CD4-positive, alpha-beta T cell treated with Interleukin-17A for 4 hours (primary cell): ENCODE results near the gene KIAA0513.
A peak's percentile ranks its signal among the peaks of the same experiment; 100 is the strongest.
"Not testable (repeated sequence)": the region's sequence is repeated elsewhere in the genome, so short reads cannot be mapped to it uniquely, and the experiment has no call there.

Experiments used
- DNase-seq: peaks from one replicate; pipeline ENCODE4 v3.0.0-alpha.2; 2020; ENCODE audit warnings: mixed read lengths

KIAA0513 gene

DNA sequence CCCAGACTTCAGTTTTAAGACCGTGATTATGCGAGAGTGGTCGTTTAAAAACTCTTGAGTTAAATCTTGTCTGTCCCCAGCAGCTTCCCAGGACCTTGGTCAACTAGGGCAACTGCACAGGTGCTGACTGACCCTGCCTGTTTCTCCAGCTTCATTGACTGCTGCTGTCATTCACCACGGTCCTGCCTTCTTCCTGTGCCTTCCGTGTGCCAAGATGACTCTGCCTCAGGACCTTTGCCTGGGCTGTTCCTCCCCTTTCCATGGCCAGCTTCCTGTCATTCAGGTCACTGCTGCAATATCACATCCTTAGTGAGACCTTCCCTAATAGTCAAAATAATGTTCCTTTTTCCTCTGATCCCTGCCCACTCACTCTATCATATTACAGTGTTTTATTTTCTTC lies 3.9 kb downstream of the KIAA0513 start:
- no peak for DNase-seq

DNA sequence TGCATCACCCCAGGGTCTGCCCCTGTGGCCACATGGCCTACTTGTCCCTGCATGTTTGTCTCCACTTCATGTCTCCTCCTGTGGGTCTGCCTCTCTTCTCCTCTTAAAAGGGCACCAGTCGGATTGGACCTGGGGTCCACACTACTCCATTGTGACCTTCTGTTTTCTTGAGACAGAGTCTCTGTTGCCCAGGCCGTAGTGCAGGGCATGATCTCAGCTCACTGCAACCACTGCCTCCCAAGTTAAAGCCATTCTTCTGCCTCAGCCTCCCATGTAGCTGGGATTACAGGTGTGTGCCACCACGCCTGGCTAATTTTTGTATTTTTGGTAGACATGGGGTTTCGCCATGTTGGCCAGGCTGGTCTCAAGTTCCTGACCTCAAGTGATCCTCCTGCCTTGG lies 4.6 kb downstream of the KIAA0513 start:
- DNase-seq = not testable (repeated sequence)

DNA sequence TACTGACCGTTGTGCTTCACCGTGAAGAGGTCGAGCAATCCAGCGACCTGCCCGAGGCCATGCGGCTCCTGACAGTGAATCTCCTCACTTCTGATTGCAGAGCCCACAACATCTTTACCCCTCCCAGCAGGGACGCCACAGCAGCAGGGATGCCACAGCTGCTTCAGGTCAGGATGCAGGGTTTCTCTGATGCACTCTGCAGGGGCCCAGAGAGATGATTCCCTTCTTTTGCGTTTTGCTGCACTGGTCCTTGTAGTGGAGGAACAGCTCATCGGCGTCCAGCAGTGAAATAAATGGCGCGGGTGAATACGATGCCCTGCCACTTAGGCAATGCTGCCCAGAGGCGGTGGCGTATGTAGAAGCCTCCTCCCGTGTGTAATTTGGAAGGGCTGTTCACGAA lies 5.6 kb downstream of the KIAA0513 start:
- DNase-seq = no peak

DNA sequence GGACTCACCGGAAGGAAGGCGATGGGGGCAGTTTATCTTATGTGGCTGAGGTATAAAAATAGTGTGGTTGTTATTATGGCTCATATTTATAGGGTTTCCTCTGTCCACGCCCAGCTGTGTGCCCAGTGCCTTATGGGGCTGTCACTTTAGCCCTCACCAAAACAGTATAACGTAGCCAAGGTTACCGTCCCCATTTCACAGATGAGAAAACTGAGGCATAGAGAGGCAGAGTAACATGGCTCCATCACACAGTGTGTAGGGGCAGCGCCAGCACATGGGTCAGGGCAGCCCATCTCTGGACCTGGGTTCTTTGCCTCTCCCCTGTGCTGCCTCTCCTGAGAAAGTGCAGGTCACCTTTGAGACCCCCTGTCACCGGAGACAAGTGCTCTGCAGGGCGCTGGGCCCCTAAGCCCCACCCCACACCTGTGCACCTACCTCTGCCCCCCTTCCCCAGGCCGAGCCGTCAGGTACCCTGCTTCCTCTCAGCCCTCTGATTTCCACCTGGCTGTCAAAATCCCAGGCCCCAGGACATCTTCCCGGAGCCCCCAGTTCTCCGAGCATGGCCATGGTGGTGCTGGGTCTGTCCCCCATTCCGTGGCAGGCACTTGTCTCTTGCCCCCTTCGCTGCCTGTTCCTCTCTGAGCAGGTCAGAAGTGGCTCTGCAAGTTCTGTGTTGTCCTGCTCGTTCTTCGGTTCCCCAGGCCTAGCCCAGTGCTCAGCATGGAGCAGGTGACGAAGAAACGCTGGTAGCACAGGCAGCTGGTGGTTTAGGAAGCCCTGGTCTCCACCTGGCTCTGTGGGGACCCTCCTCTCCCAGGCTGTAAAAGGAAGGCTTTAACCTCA lies 7.2 kb downstream of the KIAA0513 start:
- no peak for DNase-seq

DNA sequence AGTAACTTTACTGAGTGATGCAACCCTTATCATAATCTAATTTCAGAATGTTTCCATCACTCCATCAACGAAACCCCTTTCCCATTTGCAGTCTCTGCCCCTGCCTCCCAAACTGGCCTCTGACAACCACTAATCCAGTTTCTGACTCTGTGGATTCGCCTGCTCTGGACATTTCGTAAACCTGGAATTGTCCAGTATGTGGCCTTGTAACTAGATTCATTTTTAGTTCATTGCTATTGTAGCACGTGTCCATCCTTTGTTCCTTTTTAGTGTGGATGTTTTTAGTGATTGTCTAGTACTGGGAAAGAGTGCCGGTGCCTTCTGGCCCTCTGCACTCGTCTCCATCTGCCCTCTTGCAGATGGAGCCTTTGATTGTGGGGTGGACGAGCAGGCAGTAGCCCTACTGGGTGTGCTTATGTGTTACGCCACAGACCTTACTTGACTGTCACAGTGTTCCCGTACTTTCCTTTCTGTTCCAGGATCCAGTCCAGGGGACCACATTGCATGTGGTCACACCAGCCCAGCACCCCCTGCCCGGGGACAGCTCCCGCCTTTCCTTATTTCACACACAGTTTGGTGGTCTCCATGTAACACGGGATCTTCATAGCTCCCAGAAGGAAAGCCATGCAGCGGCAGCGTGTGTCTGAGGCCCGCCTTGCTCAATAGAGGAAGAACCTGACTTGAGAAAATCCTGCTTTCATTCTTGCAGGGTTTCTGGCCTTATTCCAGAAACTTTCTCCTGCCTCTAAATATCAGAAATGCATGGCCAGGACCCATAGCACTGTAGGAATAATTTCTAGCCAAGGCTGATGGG lies 8.8 kb downstream of the KIAA0513 start:
- no peak for DNase-seq

DNA sequence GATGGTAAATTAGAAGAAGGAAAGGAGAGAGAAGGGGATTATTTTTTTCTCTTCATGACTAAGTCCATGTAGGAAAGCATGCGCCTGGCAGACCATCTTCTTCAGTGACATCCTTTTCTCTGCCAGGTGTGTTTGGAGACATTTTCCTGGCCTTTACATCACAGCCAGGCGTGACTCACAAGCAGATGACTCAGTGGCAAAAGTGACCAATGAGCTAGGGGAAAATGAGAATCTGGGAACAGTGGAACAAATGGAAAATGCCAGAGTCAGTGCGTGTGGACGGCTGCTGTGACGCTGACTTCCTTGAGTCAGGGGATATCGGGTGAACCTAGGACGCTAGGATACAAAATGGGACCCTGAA lies 9.4 kb downstream of the KIAA0513 start:
- no peak for DNase-seq

DNA sequence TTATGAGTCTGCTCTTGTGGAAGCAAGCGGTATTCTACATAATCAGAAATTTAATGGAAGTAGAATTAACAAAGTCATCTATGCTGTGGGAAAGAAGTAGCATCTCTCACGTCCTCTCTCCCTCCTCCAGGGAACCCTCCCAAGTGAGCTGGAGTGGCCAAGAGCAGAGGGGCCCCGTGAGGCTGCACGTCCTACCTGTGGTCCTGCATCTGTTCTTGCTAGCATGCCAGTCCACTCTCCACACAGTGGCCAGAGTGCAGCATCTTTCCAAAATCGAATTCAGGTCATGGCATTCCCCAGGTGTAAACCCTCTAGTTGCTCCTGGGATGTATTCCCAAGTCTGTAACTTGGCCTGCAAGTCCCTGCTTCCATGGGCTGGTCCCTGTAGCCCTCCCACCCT lies 10.1 kb downstream of the KIAA0513 start:
- no peak for DNase-seq

DNA sequence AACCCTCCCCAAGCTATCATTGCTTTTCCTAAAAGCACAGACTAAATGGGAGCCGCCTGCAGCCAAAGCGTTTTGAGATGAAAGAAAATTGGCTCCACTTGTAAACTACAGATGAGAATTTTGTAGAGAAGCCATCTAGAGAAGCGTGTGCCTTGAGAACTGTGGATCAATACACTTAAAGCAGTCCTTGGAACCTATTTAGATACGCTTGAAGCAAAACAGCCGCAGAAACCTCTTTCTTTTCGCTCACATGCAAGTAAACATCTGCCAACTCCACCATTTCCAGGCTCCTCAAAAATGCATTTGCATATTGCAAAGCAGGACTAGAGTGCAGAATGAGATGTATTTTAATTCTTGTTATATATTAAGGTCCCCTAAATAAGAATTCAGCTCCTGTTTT lies 13.1 kb downstream of the KIAA0513 start:
- DNase-seq = no peak

DNA sequence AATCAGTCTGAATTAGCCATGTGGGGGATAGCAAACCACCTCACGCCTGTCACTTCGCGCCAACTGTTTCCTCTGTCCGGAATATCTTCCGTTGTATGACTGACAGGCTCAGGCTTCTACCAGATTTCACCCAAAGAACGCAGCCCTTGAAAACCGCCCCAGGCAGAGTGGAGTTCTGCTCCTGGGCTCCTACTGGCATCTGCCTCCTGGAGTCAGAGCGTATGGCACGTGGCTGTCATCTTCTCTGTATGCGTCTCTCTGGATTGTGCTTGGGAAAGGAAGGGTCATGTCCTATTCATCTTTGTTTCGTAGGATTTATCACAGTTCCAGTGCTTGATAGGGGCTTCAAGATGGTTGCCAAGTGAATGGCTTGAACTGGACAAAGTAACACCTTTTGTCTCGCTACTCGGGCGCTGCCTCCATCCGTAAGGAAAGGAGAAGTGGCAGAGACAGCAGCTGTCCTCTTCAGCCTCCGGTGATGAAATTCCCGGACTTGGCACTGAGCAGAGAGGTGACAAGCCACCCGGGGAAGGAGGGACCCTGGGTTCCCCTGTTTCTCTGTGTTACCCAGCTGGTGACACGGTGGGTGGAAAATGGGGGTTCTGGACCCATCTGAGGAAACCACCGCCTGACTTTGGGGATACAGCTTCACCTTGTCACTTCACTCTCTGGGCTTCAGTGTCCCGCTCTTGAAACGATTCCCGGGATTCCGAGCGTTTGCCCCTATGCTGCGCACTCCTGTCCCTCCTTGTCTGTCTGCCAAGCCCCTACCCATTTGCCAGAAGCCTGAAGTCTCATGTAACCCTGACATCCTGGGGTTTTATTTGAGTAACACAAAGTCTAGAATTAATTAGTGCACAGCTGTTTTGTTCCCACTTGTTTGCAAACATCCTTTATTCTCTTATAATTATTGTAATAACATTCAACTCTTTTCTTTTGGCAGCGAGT lies 13.9 kb downstream of the KIAA0513 start:
- no peak for DNase-seq

DNA sequence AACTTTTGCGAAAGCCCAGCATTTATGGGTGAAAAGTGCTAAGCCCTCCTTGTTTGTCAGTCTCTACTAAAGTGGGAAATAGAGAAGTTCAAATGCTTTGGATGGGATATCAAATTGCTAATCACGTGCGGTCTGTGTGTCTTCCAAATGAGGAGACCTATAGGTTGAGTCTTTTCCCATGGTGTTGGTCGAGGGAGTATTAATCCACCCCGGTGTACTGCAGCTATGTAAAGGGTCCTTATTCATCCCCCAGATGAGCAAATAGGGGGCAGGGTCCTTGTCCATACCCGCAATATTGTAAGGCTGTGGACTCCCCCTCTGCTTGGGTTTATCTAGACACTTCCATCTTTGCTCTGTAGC lies 14.6 kb downstream of the KIAA0513 start:
- no peak for DNase-seq

DNA sequence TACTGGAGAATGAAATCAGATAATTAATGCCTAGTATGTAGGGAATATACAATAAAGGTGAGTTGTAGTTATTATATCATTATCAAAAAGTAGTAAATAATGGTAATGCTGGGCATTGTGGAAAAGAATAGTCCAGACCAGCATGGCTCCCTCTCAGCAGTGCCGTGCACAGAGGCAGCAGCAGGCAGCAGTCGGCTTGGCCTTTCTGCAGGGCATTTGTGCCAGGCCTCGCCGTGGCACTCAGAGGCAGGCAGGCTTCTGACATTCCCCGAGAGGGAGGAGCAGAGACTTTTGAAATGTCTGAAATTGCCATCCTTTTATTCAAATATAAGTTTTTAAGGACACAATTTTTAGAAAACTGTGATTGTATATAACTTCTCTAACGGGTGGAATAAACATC lies 15.0 kb downstream of the KIAA0513 start:
- no peak for DNase-seq

DNA sequence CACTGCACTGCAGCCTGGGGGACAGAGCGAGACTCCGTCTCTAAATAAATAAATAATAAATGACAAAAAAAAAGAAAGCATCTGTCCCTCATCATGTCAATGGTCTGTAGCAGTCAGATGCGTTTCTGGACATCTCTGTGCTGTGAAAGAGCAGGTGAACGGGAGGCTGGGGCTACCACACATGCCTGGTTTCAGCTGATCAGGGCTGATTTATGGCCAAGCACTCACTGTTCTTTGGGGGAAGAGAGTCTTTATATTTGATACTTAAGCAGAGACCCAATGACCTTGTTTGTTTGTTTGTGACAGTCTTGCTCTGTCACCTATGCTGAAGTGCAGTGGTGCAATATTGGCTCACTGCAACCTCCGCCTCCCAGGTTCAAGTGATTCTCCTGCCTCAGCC lies 17.5 kb downstream of the KIAA0513 start:
- no peak for DNase-seq

DNA sequence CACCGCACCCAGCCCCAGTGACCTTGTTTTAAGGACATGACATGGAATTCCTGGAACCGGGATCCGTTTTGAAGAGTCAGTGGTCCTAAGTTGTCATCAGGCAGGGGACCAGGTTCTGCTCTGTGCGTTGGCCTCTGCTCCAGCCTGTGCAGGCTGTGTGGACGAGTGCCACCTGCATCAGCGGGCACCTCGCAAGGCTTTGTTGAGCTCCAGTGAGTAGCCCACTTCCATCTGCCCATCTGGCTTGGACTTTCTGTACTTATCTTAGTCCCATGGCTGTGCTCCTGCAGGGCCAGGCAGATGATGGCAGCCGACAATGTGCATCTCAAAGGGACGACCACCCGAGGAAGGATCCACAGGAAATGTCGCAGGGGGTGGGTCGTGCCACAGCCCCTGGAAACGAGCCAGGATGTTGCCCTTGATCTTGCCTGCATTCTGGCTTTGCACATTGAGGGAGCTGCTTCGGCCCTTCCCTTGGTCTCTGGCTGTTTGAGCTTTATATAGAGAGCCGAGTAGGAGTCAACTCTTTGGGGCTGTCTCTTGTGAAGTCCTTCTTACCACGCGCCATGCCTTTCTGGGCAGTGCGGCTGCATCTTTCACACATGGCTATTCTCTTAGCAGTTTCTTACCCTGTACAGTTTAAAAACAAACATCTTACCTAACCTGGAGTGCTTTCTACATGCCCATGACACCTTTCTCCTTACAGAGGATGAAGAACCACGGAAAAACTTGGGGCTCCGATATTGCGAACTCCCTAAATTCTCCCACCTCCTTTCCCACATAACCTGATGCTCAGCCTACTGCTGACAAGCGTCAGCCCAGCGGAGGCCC lies 18.3 kb downstream of the KIAA0513 start:
- no peak for DNase-seq

DNA sequence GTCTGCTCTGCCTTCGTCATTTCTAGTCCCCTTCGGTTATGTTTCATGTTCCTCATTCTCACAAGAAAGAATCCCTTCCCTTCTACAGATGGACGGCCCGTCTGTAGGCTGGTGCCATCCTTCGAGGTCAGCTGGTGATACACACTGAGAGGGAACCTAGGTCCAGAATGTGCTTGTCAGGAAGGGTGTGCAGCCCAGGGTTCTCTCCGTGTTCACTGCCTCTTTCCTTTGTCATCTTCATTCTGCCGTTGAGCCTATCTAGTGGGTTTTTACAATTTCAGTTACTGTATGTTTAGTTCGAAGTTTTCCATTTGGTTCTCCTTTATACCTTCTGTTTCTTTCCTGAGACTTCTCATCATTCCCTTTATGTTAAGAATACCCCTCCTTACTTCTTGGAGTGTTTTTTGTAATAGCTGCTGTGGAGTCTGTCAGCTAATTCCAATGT lies 18.9 kb downstream of the KIAA0513 start:
- DNase-seq = no peak

DNA sequence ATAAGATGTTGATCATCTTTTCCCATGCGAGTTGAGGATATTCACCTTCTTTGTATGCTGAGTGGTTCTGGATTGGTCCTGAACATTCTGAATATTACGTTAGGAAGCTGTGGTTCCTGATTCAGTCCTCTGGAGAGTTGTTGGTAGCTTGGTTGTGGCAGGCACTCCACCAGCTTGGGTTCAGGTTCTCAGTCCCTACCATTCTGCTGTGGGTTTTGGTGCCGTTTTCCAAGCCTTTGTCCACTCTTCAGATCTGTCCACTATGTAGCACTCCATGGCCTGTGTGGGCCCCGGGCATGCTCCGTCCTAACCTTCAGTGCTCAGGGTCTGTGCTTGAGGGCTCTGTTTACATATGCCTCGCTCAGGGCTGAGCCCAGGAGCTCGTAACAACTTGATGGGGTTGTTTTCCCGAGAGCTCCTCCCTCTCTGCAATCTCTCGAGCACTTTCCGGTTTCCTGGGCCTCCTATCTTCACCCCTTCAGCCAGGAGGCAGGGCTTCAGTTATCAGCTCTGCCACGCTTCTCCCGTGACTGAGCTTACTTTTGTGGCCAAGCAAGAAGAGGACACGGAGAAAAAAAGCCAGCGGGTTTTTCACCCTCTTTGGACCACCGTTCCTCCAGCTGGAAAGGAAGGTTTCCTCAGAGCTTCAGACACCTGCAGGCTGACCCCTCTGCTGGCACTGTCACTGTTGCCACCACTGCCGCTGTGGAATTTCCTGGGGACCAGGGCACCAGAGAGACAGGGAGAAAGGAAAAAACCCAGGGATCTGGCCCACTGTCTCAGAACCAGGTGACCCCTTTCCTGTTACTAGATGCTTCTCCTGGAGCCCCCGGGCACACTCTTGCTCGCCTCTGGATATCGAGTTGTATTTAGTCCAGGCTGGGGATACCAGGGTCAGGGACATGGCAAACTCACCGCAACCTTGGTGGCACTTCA lies 19.6 kb downstream of the KIAA0513 start:
- DNase-seq = peak; percentile 37

DNA sequence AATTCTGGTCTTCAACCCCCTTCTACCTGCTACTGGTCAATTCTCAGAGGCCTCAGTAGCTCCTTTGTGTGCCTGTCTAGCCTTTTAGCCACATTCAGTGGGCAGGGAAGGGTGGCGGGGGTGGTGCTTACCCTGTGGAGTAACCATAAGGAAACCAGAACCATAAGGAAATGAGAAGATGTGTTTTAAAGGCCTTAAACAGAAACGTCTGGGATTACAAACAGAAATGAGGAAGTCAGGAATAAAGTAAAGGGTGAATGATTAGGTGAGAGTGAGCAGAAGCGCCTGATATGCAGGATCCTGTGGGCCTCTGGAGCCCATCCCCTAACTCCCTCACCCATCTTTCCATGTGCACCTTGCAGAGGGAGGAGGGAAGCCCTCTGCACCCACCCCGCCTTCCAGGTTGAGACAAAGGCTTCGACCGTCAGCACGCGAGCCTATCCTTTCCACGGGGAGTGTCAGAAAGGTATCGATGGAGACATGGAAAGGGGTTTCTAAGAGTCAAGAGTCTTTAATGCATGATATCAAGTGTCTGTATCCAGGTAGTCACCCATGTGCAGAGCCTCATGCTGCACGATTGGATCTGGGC lies 20.4 kb downstream of the KIAA0513 start:
- no peak for DNase-seq

DNA sequence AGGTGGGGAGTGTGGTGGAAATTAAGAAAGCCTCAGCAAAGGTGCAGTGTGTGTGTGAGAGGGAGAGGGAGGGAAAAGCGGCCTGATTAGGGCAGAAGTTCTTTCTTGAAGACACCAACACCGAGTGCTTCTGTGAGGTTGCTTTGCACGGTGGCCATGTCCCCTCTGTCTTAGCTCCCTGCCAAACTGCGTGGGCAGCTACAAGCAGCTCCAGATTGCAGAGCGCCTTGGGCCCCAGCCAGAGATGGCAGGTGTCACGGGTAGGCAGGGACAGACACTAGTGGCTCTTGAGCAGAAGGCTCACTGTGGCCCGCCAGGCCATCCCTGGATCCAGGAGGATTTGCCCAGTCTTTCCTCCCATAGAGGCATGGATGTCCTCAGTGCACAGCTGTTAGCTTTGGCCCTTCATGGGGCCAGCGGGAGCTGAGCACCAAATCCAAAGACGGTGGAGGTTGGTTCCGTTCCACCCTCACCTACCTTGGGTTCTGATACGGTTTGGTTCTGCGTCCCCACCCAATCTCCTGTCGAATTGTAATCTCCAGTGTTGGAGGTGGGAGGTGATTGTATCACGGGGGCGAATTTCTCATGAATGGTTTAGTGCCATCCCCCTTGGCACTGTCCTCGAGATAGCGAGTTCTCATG lies 21.4 kb downstream of the KIAA0513 start:
- no peak for DNase-seq

DNA sequence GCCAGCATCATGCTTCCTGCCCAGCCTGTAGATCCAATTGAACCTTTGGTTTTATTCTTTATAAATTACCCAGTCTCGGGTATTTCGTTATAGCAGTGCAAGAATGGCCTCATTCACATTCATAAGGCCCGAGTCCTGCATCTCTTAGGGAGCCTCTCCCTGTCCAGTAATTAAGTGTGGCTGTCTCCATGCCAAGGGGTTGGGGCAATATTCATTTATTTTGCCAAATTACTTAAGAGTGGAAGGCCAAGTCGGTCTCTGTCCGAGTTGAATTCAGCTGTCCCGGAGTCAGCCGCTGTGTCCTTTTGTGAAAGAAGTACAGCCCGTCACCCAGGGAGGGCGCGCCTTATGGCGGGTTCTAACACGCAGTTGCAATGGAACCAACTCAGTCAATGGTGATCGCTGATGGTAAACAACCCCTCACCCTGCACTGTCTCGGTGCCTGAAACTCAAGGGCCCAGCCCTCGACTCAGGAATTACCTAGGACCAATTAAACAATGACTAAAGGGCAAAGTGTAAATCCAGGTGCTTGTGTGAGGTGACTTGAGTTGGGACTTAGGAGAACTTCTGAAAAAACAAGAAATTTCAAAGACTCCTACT lies 22.2 kb downstream of the KIAA0513 start:
- no peak for DNase-seq

DNA sequence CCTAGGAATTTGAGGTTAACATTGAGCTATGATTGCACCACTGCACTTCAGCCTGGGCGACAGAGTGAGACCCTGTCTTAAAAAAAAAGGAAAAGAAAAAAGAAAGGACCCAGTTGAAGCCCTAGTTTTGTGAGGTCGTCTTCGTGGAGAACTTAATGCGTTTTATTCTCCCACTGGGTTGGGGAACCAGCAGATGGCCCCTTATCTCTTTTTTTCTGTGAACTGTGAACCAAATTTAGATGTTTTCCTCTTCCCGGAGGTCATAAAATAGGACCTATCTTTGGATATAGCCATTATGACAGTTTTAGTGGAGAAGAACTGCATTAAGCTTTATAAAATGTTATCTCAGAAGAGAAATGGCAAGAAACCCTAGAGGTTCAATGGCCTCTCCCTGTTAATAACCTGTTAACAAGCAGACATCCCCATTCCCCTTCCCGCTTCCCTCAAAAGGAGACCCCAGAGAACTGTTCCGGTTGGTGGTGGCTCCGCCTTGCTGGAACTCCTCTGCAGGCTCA lies 23.5 kb downstream of the KIAA0513 start:
- no peak for DNase-seq
